Small intestine (tissue), 7 donors: ENCODE results near the gene CLCNKB. TPM values are rescaled to one million over a fixed set of nuclear protein-coding genes. Genes with fewer than 3 reads are reported as not detected.
"Not testable (repeated sequence)": the region's sequence is repeated elsewhere in the genome, so short reads cannot be mapped to it uniquely, and the experiment has no call there.

ENCODE experiments used
- DNase-seq, 2 donors: peaks; one replicate each; pipeline versions ENCODE4 v3.0.0 to v3.0.0-alpha.2; 2013
- FAIRE-seq: peaks from 2 replicates; lab custom pipeline; 2012; peaks lifted over from hg19 to GRCh38; lab: Jason Lieb, UNC
- H3K27ac ChIP-seq, 3 donors: one replicate each; pipeline ENCODE4 v1.5.1; 2013; ENCODE audit warnings: low read length in 2 of 3, mild to moderate bottlenecking in 2 of 3, control low read depth in 1 of 3, inconsistent platforms in 1 of 3, low read depth in 1 of 3, moderate library complexity in 1 of 3
- H3K27me3 ChIP-seq, 3 donors: one replicate each; pipeline ENCODE4 v1.6.1; 2013; ENCODE audit warnings: low read length in 3 of 3, inconsistent platforms in 1 of 3; ENCODE audit not compliant: control insufficient read depth in 3 of 3, insufficient read depth in 3 of 3
- H3K36me3 ChIP-seq, 3 donors: one replicate each; pipeline ENCODE4 v1.6.1; 2013; ENCODE audit warnings: low read length in 3 of 3, inconsistent platforms in 1 of 3, low read depth in 1 of 3, mild to moderate bottlenecking in 1 of 3, moderate library complexity in 1 of 3; ENCODE audit not compliant: control insufficient read depth in 3 of 3, insufficient read depth in 2 of 3
- H3K4me1 ChIP-seq, 3 donors: one replicate each; pipeline ENCODE4 v1.6.1; 2013; ENCODE audit warnings: low read length in 2 of 3, inconsistent platforms in 1 of 3, low read depth in 1 of 3, mild to moderate bottlenecking in 1 of 3, moderate library complexity in 1 of 3; ENCODE audit not compliant: control insufficient read depth in 3 of 3, insufficient read depth in 2 of 3
- H3K4me3 ChIP-seq, 3 donors: one replicate each; pipeline ENCODE4 v1.5.1; 2013; ENCODE audit warnings: low read length in 3 of 3, control low read depth in 1 of 3, inconsistent platforms in 1 of 3, low read depth in 1 of 3, mild to moderate bottlenecking in 1 of 3, moderate library complexity in 1 of 3
- H3K9me3 ChIP-seq, 2 donors: one replicate each; pipeline ENCODE4 v1.6.1; 2013; ENCODE audit warnings: low read depth in 1 of 2, low read length in 1 of 2; ENCODE audit not compliant: control insufficient read depth in 2 of 2, insufficient read depth in 1 of 2
- WGBS, 3 donors: extraction: QIAGEN DNeasy Blood & Tissue Kit; methylation state at CpG; one replicate each; pipeline ENCODE4 v1.1.7; 2013; 5-methylcytosine and 5-hydroxymethylcytosine counted together
- polyA plus RNA-seq, 4 donors: library from polyadenylated mRNA; stranded (reverse) in 3 of 4; unstranded in 1 of 4; fragments of 200-250 nt in 3 of 4; fragments of 120-200 nt in 1 of 4; gene quantifications; one replicate each; pipeline versions ENCODE4 v1.2.1 to v1.2.3, GENCODE V29; 2013
- donor health status: healthy with polysubstance abuse.
- donor health status: control.
- donor health status: control.
- donor health status: Bipolar disorder and iron deficiency.
- donor health status: healthy.

The CLCNKB gene
- polyA plus RNA-seq, 4 donors = 0.04 to 0.19 TPM; not detected in 2

DNA sequence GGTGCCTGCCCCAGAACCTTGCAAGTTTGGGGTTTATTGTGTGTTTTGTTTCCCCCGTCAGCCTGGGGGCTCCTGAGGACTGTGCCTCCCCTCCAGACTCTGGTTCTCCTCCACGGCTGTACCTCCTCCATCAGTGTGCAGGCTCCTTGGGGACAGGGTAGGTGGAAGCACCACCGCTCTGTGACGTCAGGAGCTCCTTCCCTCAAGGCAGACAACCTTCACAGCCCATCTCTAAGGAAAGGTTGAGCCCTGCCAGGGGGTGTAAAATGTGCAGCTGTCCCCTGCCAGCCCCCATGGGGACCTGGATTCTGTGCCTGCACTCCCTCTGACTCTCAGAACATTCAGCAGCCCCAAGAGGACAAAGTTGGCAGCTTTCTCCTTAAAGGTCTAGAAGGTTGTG, 25.3 kb upstream of the CLCNKB start:
- peak overlapping the region in 2 of 3 donors; percentile 73 to 86 for H3K27ac ChIP-seq
- H3K4me1 ChIP-seq = peaks cover 0 to 33% (median 0%) of the 10 kb centered on the region in 3 donors
- no peaks in the 10 kb centered on the region for H3K36me3 ChIP-seq
- no peak overlapping the region for H3K4me3 ChIP-seq
- H3K27me3 ChIP-seq = no peaks in the 10 kb centered on the region
- H3K9me3 ChIP-seq = no peaks in the 10 kb centered on the region
- FAIRE-seq = no peak
- DNase-seq = no peak
- WGBS, 3 donors = 59 to 70% (median 64%) methylated on average over 4 of the region's 4 CpGs

- Histone ChIP-seq H3K4me1 (peaks cover 0 to 28% (median 0%) of the 10 kb centered on the region in 3 donors), H3K36me3 (no peaks in the 10 kb centered on the region), H3K27ac (peak overlapping the region in 2 of 3 donors; percentile 73 to 86), H3K4me3 (no peak overlapping the region), H3K27me3 (no peaks in the 10 kb centered on the region), H3K9me3 (no peaks in the 10 kb centered on the region)
- 76 to 83% (median 80%) methylated on average over 23 of the region's 23 CpGs for WGBS, 3 donors
- FAIRE-seq (no peak), DNase-seq (no peak)
Measured at GRCh38 chr1:16018749-16019643, 24.6 kb upstream of the CLCNKB start.

DNA sequence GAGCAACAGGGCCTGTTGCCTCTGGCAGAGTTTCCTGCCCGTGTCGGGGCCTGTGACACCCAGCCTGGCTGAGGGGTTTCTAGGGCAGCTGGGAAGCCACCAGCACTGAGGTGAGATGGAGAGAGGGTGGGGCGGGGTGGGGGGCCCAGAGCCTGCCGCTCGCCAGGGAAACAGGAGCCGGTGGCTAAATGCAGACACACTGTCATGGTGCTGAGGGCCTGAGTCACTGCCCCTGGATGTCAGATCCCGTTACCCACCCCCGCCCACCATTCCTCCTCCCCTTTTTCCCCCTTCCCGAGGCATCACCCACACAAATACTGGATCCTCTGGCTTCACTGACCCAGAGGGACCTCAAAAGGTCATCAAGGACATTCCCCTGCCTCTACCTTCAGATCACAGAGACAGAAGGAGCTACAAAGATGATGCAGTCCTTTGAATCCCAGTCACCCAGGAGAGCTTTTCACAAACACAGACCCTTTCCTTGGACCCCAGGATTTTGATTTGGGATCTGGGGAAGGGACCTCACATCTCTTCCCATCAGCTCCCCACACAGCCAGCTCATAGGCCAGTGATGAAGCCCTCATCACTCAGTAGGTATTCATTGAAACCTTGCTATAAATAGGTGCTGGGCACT, 23.8 kb upstream of the CLCNKB start:
- H3K27me3 ChIP-seq = no peaks in the 10 kb centered on the region
- WGBS, 3 donors = 67 to 95% (median 84%) methylated on average over 8 to 9 of the region's 9 CpGs
- no peak overlapping the region for H3K4me3 ChIP-seq
- FAIRE-seq = no peak
- H3K9me3 ChIP-seq = no peaks in the 10 kb centered on the region
- H3K27ac ChIP-seq = peak overlapping the region in 2 of 3 donors; percentile 73 to 86
- no peaks in the 10 kb centered on the region for H3K36me3 ChIP-seq
- DNase-seq = no peak
- peaks cover 0 to 24% (median 0%) of the 10 kb centered on the region in 3 donors for H3K4me1 ChIP-seq

- WGBS, 3 donors = 83 to 89% (median 88%) methylated on average over 6 of the region's 6 CpGs
- DNase-seq (no peak), FAIRE-seq (no peak)
- H3K9me3 ChIP-seq = no peaks in the 10 kb centered on the region
- H3K36me3 ChIP-seq = no peaks in the 10 kb centered on the region
- no peaks in the 10 kb centered on the region for H3K27me3 ChIP-seq
- no peak overlapping the region for H3K27ac ChIP-seq
- H3K4me3 ChIP-seq = no peak overlapping the region
- peaks cover 0 to 20% (median 0%) of the 10 kb centered on the region in 3 donors for H3K4me1 ChIP-seq
Measured at GRCh38 chr1:16020325-16020724, 23.3 kb upstream of the CLCNKB start.

DNA sequence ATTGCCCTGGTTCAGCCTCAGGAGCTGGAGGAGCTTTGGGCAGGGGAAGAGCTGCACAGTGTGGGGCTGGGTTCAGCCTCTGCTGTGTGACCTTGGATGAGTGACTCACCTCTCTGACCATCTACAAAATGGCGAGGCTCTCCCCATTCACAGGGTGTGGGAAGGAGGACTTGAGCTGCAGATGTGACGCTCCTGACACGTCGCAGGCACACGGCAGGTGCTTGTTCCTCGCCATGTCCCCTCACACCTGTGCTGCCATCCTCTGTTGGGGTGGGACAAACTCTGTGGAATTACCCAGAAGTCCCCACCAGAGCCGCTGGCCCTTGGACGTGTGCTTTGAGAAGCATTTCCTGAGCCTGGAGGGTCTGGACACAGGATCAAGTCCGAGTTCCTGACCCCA, 22.7 kb upstream of the CLCNKB start:
- H3K9me3 ChIP-seq, H3K27ac ChIP-seq, FAIRE-seq, H3K36me3 ChIP-seq, H3K27me3 ChIP-seq, DNase-seq, H3K4me3 ChIP-seq: not testable (repeated sequence)
- 70 to 85% (median 75%) methylated on average over 9 of the region's 9 CpGs for WGBS, 3 donors
- peaks cover 0 to 20% (median 0%) of the 10 kb centered on the region in 3 donors for H3K4me1 ChIP-seq

DNA sequence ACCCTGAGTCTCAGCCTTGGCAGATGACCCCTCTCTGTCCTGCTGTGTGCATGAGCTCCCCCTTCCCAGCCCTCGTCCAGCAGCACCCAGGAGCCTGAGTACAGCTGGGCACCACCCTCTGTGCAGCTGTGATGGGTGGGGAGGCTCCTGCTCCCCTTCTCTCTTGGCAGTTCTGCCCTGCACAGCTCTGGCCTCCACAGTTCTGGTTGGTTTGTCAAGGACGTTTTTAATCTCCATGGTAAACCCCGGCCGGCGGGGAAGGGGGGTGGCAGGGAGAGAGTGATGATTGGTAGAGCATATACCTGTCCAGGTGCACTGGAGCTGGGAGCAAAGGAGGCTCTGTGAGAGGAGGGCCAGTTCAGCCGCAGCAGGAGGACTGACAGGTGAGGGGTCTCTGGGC, 21.9 kb upstream of the CLCNKB start, which contains the start of gene CLCNKA:
CLCNKA (plus strand) TSS at position 356 of the 400 bp plus-strand sequence. CDS start 584 bp downstream, outside the sequence.
- no peaks in the 10 kb centered on the region for H3K36me3 ChIP-seq
- 17 to 47% (median 24%) methylated on average over 6 of the region's 6 CpGs for WGBS, 3 donors
- no peak within 1 kb of the TSS for H3K4me3 ChIP-seq
- no peak for FAIRE-seq
- DNase-seq = no peak
- peaks cover 0 to 20% (median 0%) of the 10 kb centered on the region in 3 donors for H3K4me1 ChIP-seq
- no peaks in the 10 kb centered on the region for H3K27me3 ChIP-seq
- H3K9me3 ChIP-seq = no peaks in the 10 kb centered on the region
- no peak within 1 kb of the TSS for H3K27ac ChIP-seq

- FAIRE-seq (no peak), DNase-seq (no peak)
- Histone ChIP-seq H3K4me3 (no peak overlapping the region), H3K27ac (no peak overlapping the region), H3K9me3 (no peaks in the 10 kb centered on the region), H3K36me3 (no peaks in the 10 kb centered on the region), H3K27me3 (no peaks in the 10 kb centered on the region), H3K4me1 (peaks cover 0 to 26% (median 0%) of the 10 kb centered on the region in 3 donors)
- 72 to 81% (median 77%) methylated on average over 10 to 11 of the region's 11 CpGs for WGBS, 3 donors
Measured at GRCh38 chr1:16022393-16022792, 21.2 kb upstream of the CLCNKB start.

GRCh38 chr1:16023050-16023653, 20.4 kb upstream of the CLCNKB start:
- H3K4me3 ChIP-seq = no peak overlapping the region
- H3K27me3 ChIP-seq = peaks cover 0 to 3% (median under 1%) of the 10 kb centered on the region in 3 donors
- DNase-seq (no peak), FAIRE-seq (no peak)
- no peaks in the 10 kb centered on the region for H3K36me3 ChIP-seq
- H3K9me3 ChIP-seq = no peaks in the 10 kb centered on the region
- WGBS, 3 donors = 71 to 77% (median 72%) methylated on average over 7 of the region's 7 CpGs
- no peak overlapping the region for H3K27ac ChIP-seq
- H3K4me1 ChIP-seq = peaks cover 0 to 25% (median 0%) of the 10 kb centered on the region in 3 donors
